HEK293 (cell line): ENCODE results near the gene IL25.

Experiments
- SCRT1 ChIP-seq: fragments of 450-650 bp; formaldehyde crosslinking; IDR thresholded peaks from 2 replicates; pipeline ENCODE4 v1.5.1; 2016; ENCODE audit warnings: missing biosample characterization, missing genetic modification characterization, borderline replicate concordance
- TRIM28 ChIP-seq: IDR thresholded peaks from 2 replicates; pipeline ENCODE4 v1.6.1; 2011; ENCODE audit warnings: low read length, control low read depth, borderline replicate concordance
- ZBTB48 ChIP-seq: fragments of 450-650 bp; formaldehyde crosslinking; IDR thresholded peaks from 2 replicates; pipeline ENCODE4 v1.5.1; 2016; ENCODE audit warnings: missing biosample characterization, missing genetic modification characterization
- ZNF324 ChIP-seq: fragments of 450-650 bp; formaldehyde crosslinking; IDR thresholded peaks from 2 replicates; pipeline ENCODE4 v1.5.1; 2016; ENCODE audit warnings: missing biosample characterization, missing genetic modification characterization
- ZNF350 ChIP-seq: fragments of 450-650 bp; formaldehyde crosslinking; IDR thresholded peaks from 2 replicates; pipeline ENCODE4 v1.5.0; 2017; ENCODE audit warnings: missing biosample characterization, mild to moderate bottlenecking, missing genetic modification characterization
- ZNF548 ChIP-seq: fragments of 450-650 bp; formaldehyde crosslinking; IDR thresholded peaks from 2 replicates; pipeline ENCODE4 v1.5.1; 2016; ENCODE audit warnings: missing biosample characterization, missing genetic modification characterization
- ZNF555 ChIP-seq: fragments of 450-650 bp; formaldehyde crosslinking; conservative IDR thresholded peaks from 2 replicates; pipeline ENCODE4 v1.5.1; 2017; ENCODE audit warnings: missing biosample characterization, mild to moderate bottlenecking, missing genetic modification characterization, inconsistent platforms
- ZNF830 ChIP-seq: fragments of 450-650 bp; IDR thresholded peaks from 2 replicates; pipeline ENCODE4 v1.5.0; 2018; ENCODE audit warnings: missing biosample characterization, missing genetic modification characterization, low read depth, mild to moderate bottlenecking, moderate library complexity
- TF ChIP-seq, protein P1 (sequence below): fragments of 450-650 bp; formaldehyde crosslinking; IDR thresholded peaks from 2 replicates; pipeline ENCODE4 v1.5.1; 2016; ENCODE audit warnings: missing biosample characterization, missing genetic modification characterization
- TF ChIP-seq, protein P2 (sequence below): fragments of 450-650 bp; formaldehyde crosslinking; IDR thresholded peaks from 2 replicates; pipeline ENCODE4 v1.5.1; 2016; ENCODE audit warnings: missing biosample characterization, missing genetic modification characterization

DNA sequence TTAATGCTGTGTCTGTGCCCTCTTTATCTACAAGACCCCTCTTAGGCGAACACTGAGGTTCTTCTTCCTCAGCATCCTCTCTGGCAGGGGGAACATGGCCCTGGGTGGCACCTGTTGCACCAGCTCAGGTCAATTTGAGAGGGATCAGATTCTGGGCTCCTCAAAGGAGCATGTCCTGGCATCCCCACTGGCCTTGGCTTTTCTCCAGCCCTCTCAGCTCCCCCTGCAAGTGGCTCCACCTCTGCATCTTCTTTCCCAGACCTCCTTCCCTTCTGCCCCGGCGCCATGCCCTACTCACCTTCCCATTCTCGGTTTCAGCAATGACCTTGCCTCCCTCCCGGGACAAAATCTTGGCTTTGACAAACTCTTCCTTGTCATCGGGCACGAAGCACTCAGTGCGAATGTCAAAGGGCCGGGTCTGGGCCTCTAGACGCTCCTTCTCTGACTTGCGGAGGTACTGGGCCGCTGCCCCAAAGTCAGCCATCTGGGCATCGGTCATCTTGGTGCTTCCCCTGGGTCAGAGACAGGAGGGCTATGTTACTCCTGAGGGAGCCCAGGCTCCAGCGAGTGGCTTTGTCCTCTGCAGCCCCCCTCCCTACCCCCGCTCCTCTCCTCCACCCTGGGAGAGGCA is 34.2 kb downstream of the IL25 start:
- TF ChIP-seq, protein P1, sequence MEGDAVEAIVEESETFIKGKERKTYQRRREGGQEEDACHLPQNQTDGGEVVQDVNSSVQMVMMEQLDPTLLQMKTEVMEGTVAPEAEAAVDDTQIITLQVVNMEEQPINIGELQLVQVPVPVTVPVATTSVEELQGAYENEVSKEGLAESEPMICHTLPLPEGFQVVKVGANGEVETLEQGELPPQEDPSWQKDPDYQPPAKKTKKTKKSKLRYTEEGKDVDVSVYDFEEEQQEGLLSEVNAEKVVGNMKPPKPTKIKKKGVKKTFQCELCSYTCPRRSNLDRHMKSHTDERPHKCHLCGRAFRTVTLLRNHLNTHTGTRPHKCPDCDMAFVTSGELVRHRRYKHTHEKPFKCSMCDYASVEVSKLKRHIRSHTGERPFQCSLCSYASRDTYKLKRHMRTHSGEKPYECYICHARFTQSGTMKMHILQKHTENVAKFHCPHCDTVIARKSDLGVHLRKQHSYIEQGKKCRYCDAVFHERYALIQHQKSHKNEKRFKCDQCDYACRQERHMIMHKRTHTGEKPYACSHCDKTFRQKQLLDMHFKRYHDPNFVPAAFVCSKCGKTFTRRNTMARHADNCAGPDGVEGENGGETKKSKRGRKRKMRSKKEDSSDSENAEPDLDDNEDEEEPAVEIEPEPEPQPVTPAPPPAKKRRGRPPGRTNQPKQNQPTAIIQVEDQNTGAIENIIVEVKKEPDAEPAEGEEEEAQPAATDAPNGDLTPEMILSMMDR (tag by site-specific recombination), result no peak
- no peak for TF ChIP-seq ZNF555 (tag by site-specific recombination)
- TF ChIP-seq ZBTB48 (tag by site-specific recombination), result no peak
- peak; percentile 63; the same call in 1 of the 2 replicates for TF ChIP-seq SCRT1 (tag by site-specific recombination)
- TF ChIP-seq ZNF830 (tag by site-specific recombination), result no peak
- TF ChIP-seq, protein P2, sequence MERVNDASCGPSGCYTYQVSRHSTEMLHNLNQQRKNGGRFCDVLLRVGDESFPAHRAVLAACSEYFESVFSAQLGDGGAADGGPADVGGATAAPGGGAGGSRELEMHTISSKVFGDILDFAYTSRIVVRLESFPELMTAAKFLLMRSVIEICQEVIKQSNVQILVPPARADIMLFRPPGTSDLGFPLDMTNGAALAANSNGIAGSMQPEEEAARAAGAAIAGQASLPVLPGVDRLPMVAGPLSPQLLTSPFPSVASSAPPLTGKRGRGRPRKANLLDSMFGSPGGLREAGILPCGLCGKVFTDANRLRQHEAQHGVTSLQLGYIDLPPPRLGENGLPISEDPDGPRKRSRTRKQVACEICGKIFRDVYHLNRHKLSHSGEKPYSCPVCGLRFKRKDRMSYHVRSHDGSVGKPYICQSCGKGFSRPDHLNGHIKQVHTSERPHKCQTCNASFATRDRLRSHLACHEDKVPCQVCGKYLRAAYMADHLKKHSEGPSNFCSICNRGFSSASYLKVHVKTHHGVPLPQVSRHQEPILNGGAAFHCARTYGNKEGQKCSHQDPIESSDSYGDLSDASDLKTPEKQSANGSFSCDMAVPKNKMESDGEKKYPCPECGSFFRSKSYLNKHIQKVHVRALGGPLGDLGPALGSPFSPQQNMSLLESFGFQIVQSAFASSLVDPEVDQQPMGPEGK (tag by site-specific recombination), result no peak
- no peak for TF ChIP-seq ZNF324
- TF ChIP-seq ZNF548 (tag by site-specific recombination), result no peak
- no peak for TF ChIP-seq ZNF350
- no peak for TF ChIP-seq TRIM28
